GM19455 (cell line): ENCODE results near the gene SPOCK1.
"Not testable (repeated sequence)": the region's sequence is repeated elsewhere in the genome, so short reads cannot be mapped to it uniquely, and the experiment has no call there.

ENCODE experiments used
- ATAC-seq: cut with Tn5 transposase; IDR thresholded peaks from one replicate; pipeline ENCODE4 v1.9.1; 2021; ENCODE audit not compliant: unreplicated experiment

Gene SPOCK1

GRCh38 chr5:137233726-137234125 lies 265.4 kb downstream of the SPOCK1 start:
- ATAC-seq = no peak

GRCh38 chr5:137233304-137233703 lies 265.8 kb downstream of the SPOCK1 start:
- not testable (repeated sequence) for ATAC-seq

- no peak for ATAC-seq
Measured at GRCh38 chr5:137231540-137231939, 267.6 kb downstream of the SPOCK1 start.

- no peak for ATAC-seq
Measured at GRCh38 chr5:137228816-137229215, 270.3 kb downstream of the SPOCK1 start.

GRCh38 chr5:137226081-137226480 lies 273.0 kb downstream of the SPOCK1 start:
- ATAC-seq = no peak

GRCh38 chr5:137223324-137224295 lies 275.5 kb downstream of the SPOCK1 start:
- ATAC-seq = no peak

- ATAC-seq = no peak
Measured at GRCh38 chr5:137221943-137222342, 277.2 kb downstream of the SPOCK1 start.

- ATAC-seq = no peak
Measured at GRCh38 chr5:137220523-137220927, 278.6 kb downstream of the SPOCK1 start.

GRCh38 chr5:137218896-137219295 lies 280.2 kb downstream of the SPOCK1 start:
- no peak for ATAC-seq

GRCh38 chr5:137218471-137218870 lies 280.7 kb downstream of the SPOCK1 start:
- ATAC-seq = no peak

- ATAC-seq = no peak
Measured at GRCh38 chr5:137217599-137218200, 281.4 kb downstream of the SPOCK1 start.

GRCh38 chr5:137216976-137217598 lies 282.0 kb downstream of the SPOCK1 start:
- no peak for ATAC-seq

GRCh38 chr5:137215780-137216179 lies 283.3 kb downstream of the SPOCK1 start:
- ATAC-seq = no peak

- ATAC-seq = no peak
Measured at GRCh38 chr5:137215261-137215660, 283.9 kb downstream of the SPOCK1 start.

GRCh38 chr5:137214446-137215189 lies 284.5 kb downstream of the SPOCK1 start:
- no peak for ATAC-seq

- no peak for ATAC-seq
Measured at GRCh38 chr5:137212471-137212870, 286.7 kb downstream of the SPOCK1 start.

- no peak for ATAC-seq
Measured at GRCh38 chr5:137209232-137209809, 289.8 kb downstream of the SPOCK1 start.

- ATAC-seq = no peak
Measured at GRCh38 chr5:137207023-137207760, 291.9 kb downstream of the SPOCK1 start.

- ATAC-seq = no peak
Measured at GRCh38 chr5:137206030-137206715, 293.0 kb downstream of the SPOCK1 start.
